IPS-20b (cell line): Measurements from ENCODE around the gene SMCO2.
A peak's percentile ranks its signal among the peaks of the same experiment; 100 is the strongest.

ENCODE experiments used
- H3K27ac ChIP-seq: one replicate; pipeline ENCODE4 v1.5.1; 2013; ENCODE audit warnings: low read length
- H3K27me3 ChIP-seq: 2 replicates; pipeline ENCODE4 v1.6.1; 2013; ENCODE audit warnings: mild to moderate bottlenecking, low read length, inconsistent platforms; ENCODE audit not compliant: insufficient read depth
- H3K36me3 ChIP-seq: 2 replicates; pipeline ENCODE4 v1.6.1; 2013; ENCODE audit warnings: low read depth, mild to moderate bottlenecking, inconsistent platforms, low read length, moderate library complexity; ENCODE audit not compliant: insufficient read depth
- H3K4me1 ChIP-seq: 2 replicates; pipeline ENCODE4 v1.6.1; 2013; ENCODE audit warnings: mild to moderate bottlenecking, control low read depth, inconsistent platforms, low read length, moderate library complexity; ENCODE audit not compliant: insufficient read depth
- H3K4me3 ChIP-seq: 2 replicates; pipeline ENCODE4 v1.5.1; 2013; ENCODE audit warnings: mild to moderate bottlenecking, low read length, inconsistent platforms
- H3K9ac ChIP-seq: 2 replicates; pipeline ENCODE4 v1.6.1; 2013; ENCODE audit warnings: low read depth, mild to moderate bottlenecking, inconsistent platforms, low read length, moderate library complexity
- H3K9me3 ChIP-seq: 2 replicates; pipeline ENCODE4 v1.6.1; 2013; ENCODE audit warnings: mild to moderate bottlenecking, low read depth, low read length, inconsistent platforms; ENCODE audit not compliant: insufficient read depth

The SMCO2 gene

GRCh38 chr12:27431185-27431584 lies 15.4 kb upstream of the SMCO2 start:
- Histone ChIP-seq H3K9ac (no peak overlapping the region), H3K9me3 (peaks cover 8% of the 10 kb centered on the region; the same call in 1 of the 2 replicates), H3K27ac (no peak overlapping the region), H3K36me3 (no peaks in the 10 kb centered on the region), H3K27me3 (no peaks in the 10 kb centered on the region), H3K4me1 (no peaks in the 10 kb centered on the region; the same call in 1 of the 2 replicates), H3K4me3 (no peak overlapping the region)

DNA sequence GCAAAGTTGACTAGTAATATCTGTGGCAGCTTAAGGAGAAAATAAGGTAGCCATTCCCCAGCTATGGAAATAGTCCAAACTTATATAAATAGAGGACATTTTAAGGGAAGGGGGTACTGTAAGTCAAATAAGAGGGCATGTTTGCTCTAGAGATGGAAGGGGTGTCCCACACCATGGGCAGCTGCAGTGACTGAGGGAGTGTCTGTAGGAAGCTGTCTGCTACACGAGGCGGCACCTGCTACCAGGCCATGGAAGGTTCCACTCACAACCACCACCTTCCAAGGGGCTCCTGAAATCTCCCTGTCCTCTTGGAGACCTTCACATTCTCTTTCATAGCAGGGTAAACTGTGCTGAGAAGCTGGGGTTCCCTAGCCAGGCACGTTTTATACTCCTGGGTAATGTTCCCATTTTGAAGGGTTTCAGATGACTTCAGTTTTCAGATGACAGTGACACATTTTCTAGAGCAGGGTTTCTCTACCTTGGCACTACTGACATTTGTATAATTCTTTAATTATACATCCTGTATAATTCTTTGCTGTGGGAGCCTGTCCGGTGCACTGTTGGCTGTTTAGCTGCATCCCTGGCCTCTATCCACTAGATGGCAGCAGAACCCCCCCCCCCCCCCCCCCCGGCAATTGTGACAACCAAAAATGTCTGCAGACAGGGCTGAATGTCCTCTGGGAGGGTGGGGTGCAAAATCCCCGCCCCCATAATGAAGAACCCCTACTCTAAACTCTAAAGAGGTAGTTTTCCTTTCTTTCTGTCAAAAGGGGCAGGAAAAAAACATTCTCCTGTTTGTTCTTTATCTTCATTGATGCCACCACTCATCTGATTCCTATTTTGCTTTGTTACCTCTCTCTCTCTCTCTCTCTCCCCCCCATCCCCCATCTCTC lies 11.6 kb upstream of the SMCO2 start:
- no peak overlapping the region for H3K27ac ChIP-seq
- H3K4me1 ChIP-seq = no peaks in the 10 kb centered on the region; the same call in 1 of the 2 replicates

DNA sequence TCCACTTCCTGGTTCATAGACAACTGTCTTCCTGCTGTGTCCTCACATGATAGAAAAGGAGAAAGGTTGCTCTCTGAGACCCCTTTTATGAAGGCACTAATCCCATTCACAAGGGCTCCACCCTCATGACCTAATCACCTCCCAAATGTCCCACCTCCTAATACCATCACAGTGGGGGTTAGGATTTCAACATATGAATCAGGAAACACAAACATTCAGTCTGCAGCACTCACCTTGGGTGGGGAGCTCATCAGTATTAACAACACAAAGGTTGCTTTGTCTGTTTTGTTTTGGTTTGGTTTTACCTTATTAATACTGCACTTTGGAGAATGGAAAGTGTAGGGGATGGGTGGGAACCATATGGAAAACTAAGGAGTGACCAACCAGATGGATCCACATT lies 10.5 kb upstream of the SMCO2 start:
- Histone ChIP-seq H3K9me3 (peaks cover 8% of the 10 kb centered on the region; the same call in 1 of the 2 replicates), H3K4me3 (no peak overlapping the region), H3K36me3 (no peaks in the 10 kb centered on the region), H3K27me3 (no peaks in the 10 kb centered on the region), H3K9ac (no peak overlapping the region), H3K4me1 (no peaks in the 10 kb centered on the region; the same call in 1 of the 2 replicates), H3K27ac (no peak overlapping the region)

More for the DNA sequence above, 11.6 kb upstream of the SMCO2 start:
- no peaks in the 10 kb centered on the region for H3K27me3 ChIP-seq
- no peak overlapping the region for H3K9ac ChIP-seq
- H3K9me3 ChIP-seq = peaks cover 8% of the 10 kb centered on the region; the same call in 1 of the 2 replicates
- peak overlapping the region; percentile 39; the same call in 1 of the 2 replicates for H3K4me3 ChIP-seq
- H3K36me3 ChIP-seq = no peaks in the 10 kb centered on the region

DNA sequence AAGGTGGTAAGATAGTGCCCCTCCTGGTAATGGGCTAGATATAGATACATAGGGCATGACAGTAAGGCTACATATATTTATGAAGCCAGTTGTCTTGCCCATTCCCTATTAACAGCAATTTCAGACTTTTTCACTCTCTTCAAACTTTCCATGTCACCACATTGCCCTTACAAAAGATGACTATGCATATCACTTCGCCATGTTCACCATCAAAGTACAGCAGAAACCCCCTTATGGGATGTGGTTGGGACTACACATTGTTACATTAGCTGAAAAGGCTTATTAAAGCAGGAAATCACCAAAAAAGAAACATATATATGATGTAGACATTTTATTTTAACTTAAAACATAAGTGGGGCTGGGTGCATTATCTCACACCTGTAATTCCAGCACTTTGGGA lies 9.8 kb upstream of the SMCO2 start:
- H3K9me3 ChIP-seq = peaks cover 8% of the 10 kb centered on the region; the same call in 1 of the 2 replicates
- H3K4me3 ChIP-seq = no peak overlapping the region
- no peaks in the 10 kb centered on the region; the same call in 1 of the 2 replicates for H3K4me1 ChIP-seq
- no peak overlapping the region for H3K27ac ChIP-seq
- no peak overlapping the region for H3K9ac ChIP-seq
- H3K36me3 ChIP-seq = no peaks in the 10 kb centered on the region
- no peaks in the 10 kb centered on the region for H3K27me3 ChIP-seq

DNA sequence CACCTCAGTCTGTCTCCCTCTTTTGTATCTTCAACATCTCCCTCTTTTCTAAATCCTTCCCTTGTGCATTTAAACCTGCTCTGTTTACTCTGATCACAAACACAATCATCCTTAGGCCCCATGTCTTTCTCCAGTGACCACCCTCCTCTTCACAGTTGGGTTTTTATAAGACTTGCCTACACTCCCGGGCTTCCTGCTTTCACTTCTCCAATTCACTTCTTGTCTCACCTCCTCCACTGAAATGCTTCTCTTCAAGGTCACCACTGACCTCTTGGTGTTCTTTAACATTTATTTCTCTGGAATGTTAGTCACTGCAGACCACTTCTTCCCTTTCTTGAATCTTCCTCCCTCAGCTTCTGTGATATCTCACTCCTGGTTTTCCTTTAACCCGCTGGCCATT lies 8.7 kb upstream of the SMCO2 start:
- H3K9me3 ChIP-seq = peaks cover 8% of the 10 kb centered on the region; the same call in 1 of the 2 replicates
- H3K9ac ChIP-seq = no peak overlapping the region
- H3K27me3 ChIP-seq = no peaks in the 10 kb centered on the region
- no peak overlapping the region for H3K27ac ChIP-seq
- no peaks in the 10 kb centered on the region for H3K36me3 ChIP-seq
- no peak overlapping the region for H3K4me3 ChIP-seq
- H3K4me1 ChIP-seq = no peaks in the 10 kb centered on the region; the same call in 1 of the 2 replicates

GRCh38 chr12:27447761-27448160 lies 1.2 kb downstream of the SMCO2 start:
- Histone ChIP-seq H3K9ac (no peak overlapping the region), H3K9me3 (no peaks in the 10 kb centered on the region), H3K4me3 (no peak overlapping the region), H3K27me3 (no peaks in the 10 kb centered on the region), H3K36me3 (no peaks in the 10 kb centered on the region), H3K4me1 (0 out of 2 replicates have a peak, but pooled peaks cover 3% of the 10 kb centered on the region), H3K27ac (no peak overlapping the region)

- Histone ChIP-seq H3K4me1 (0 out of 2 replicates have a peak, but pooled peaks cover 3% of the 10 kb centered on the region), H3K27me3 (no peaks in the 10 kb centered on the region), H3K9ac (no peak overlapping the region), H3K27ac (no peak overlapping the region), H3K36me3 (no peaks in the 10 kb centered on the region), H3K4me3 (no peak overlapping the region), H3K9me3 (no peaks in the 10 kb centered on the region)
These were observed 2.5 kb downstream of the SMCO2 start for GRCh38 chr12:27449026-27449425.

GRCh38 chr12:27449893-27450534 lies 3.5 kb downstream of the SMCO2 start:
- Histone ChIP-seq H3K4me3 (no peak overlapping the region), H3K36me3 (no peaks in the 10 kb centered on the region), H3K27ac (no peak overlapping the region), H3K9ac (no peak overlapping the region), H3K27me3 (no peaks in the 10 kb centered on the region), H3K4me1 (0 out of 2 replicates have a peak, but pooled peaks cover 3% of the 10 kb centered on the region), H3K9me3 (no peaks in the 10 kb centered on the region)

- no peak overlapping the region; the same call in 1 of the 2 replicates for H3K9ac ChIP-seq
- H3K36me3 ChIP-seq = no peaks in the 10 kb centered on the region
- 0 out of 2 replicates have a peak, but pooled peaks cover 3% of the 10 kb centered on the region for H3K4me1 ChIP-seq
- H3K4me3 ChIP-seq = no peak overlapping the region
- H3K9me3 ChIP-seq = no peaks in the 10 kb centered on the region
- no peaks in the 10 kb centered on the region for H3K27me3 ChIP-seq
- no peak overlapping the region for H3K27ac ChIP-seq
These were observed 4.7 kb downstream of the SMCO2 start for GRCh38 chr12:27451036-27451825.

DNA sequence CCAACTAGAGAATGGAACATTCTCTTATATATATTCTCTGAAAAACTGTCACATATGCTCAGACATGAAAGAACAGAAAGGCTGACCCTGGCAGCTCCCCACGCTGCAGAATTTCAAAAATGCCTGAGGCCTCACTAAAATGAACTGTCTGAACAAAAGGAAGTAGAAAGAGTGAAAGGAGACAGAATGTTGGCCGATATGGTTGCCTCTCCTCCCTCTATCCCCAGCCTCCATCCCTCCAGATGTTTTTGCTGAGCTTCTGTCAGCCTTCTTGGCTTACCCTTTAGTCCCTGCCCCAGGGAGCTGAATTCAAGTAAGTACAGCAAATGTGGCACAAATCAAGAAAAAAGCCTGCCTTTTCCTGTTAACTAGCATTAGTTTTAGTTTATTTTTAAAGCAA lies 6.9 kb downstream of the SMCO2 start:
- H3K4me1 ChIP-seq = 0 out of 2 replicates have a peak, but pooled peaks cover 3% of the 10 kb centered on the region
- no peaks in the 10 kb centered on the region for H3K27me3 ChIP-seq
- no peak overlapping the region for H3K9ac ChIP-seq
- H3K4me3 ChIP-seq = no peak overlapping the region
- H3K9me3 ChIP-seq = no peaks in the 10 kb centered on the region
- no peaks in the 10 kb centered on the region for H3K36me3 ChIP-seq
- H3K27ac ChIP-seq = no peak overlapping the region

DNA sequence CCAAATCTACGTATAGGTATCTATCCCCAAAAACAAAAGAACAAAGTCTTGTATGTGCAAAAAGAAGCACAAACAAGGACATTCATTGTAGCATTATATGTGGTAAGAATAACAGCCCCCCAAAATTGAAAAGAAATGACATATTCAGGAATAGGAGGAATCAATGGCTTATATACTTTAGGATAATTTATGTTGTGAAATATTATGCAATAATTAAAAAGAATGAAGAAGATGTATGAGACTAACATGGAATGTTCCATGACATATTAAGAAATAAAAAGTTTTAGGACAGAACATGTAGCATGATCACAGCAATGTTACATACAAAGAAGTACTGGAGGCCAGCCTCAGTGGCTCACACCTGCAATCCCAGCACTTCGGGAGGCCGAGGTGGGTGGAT lies 9.1 kb downstream of the SMCO2 start:
- H3K36me3 ChIP-seq = no peaks in the 10 kb centered on the region
- no peak overlapping the region for H3K9ac ChIP-seq
- no peak overlapping the region for H3K27ac ChIP-seq
- no peak overlapping the region for H3K4me3 ChIP-seq
- H3K4me1 ChIP-seq = 0 out of 2 replicates have a peak, but pooled peaks cover 3% of the 10 kb centered on the region
- H3K27me3 ChIP-seq = no peaks in the 10 kb centered on the region
- H3K9me3 ChIP-seq = no peaks in the 10 kb centered on the region
